OCI-LY7 (cell line): ENCODE measurements around the gene C10orf88. TPM values are rescaled to one million over a fixed set of nuclear protein-coding genes. Genes with fewer than 3 reads are reported as not detected.

ENCODE experiments used
- BruUV-seq: library from RNA; stranded (reverse); fragments of 400-500 nt; replicated peaks from 2 replicates; lab custom pipeline; 2021; lab: Mats Ljungman, UMichigan
- CTCF ChIA-PET: fragments of 300-600 bp; sonication (Branson Sonifier 250); formaldehyde crosslinking; loops from one replicate; lab custom pipeline; 2022; ENCODE audit warnings: antibody characterized with exemption; ENCODE audit not compliant: unreplicated experiment; lab: Charles Lee
- POLR2A ChIA-PET: fragments of 300-600 bp; sonication (Branson Sonifier 250); formaldehyde crosslinking; loops from one replicate; lab custom pipeline; 2022; ENCODE audit warnings: antibody characterized with exemption; lab: Charles Lee
- DNase-seq: peaks from one replicate; pipeline ENCODE4 v3.0.0-alpha.2; 2015; ENCODE audit warnings: low spot score
- H2AFZ ChIP-seq: fragments of 200-600 bp; sonication (generic), shearing (Covaris generic); 2 replicates; pipeline ENCODE4 v1.6.1; 2014; ENCODE audit warnings: mild to moderate bottlenecking, antibody characterized with exemption, low read length, moderate library complexity
- H3K27ac ChIP-seq: fragments of 200-600 bp; sonication (generic); 2 replicates; pipeline ENCODE4 v1.5.1; 2014; ENCODE audit warnings: mixed run types, low read depth, mild to moderate bottlenecking, moderate library complexity, low read length, inconsistent platforms; ENCODE audit not compliant: poor library complexity, severe bottlenecking
- H3K36me3 ChIP-seq: fragments of 200-600 bp; sonication (generic); 2 replicates; pipeline ENCODE4 v1.6.1; 2014; ENCODE audit warnings: mild to moderate bottlenecking, antibody characterized with exemption, low read length, moderate library complexity, mixed read lengths; ENCODE audit not compliant: insufficient read depth
- H3K4me1 ChIP-seq: fragments of 200-600 bp; sonication (generic); 2 replicates; pipeline ENCODE4 v1.5.1; 2014; ENCODE audit warnings: mild to moderate bottlenecking, low read length; ENCODE audit not compliant: insufficient read depth, poor library complexity, severe bottlenecking
- H3K4me2 ChIP-seq: fragments of 200-600 bp; sonication (generic); 2 replicates; pipeline ENCODE4 v1.6.1; 2014; ENCODE audit warnings: mild to moderate bottlenecking, low read length
- H3K4me3 ChIP-seq: fragments of 200-600 bp; sonication (generic); 2 replicates; pipeline ENCODE4 v1.5.1; 2014; ENCODE audit warnings: mild to moderate bottlenecking, low read depth, low read length; ENCODE audit not compliant: poor library complexity, severe bottlenecking
- H3K79me2 ChIP-seq: fragments of 200-600 bp; sonication (generic); 2 replicates; pipeline ENCODE4 v1.6.1; 2016; ENCODE audit warnings: low read depth, mild to moderate bottlenecking, low read length, moderate library complexity, mixed read lengths; ENCODE audit not compliant: insufficient read depth
- H3K9me2 ChIP-seq: fragments of 200-600 bp; sonication (generic); 2 replicates; pipeline ENCODE4 v1.6.1; 2016; ENCODE audit warnings: mild to moderate bottlenecking, low read length, mixed read lengths; ENCODE audit not compliant: insufficient read depth
- H3K9me3 ChIP-seq: fragments of 200-600 bp; sonication (generic); 2 replicates; pipeline ENCODE4 v1.6.1; 2014; ENCODE audit warnings: mild to moderate bottlenecking, mixed run types, low read length, mixed read lengths
- H4K20me1 ChIP-seq: fragments of 200-600 bp; sonication (generic); 2 replicates; pipeline ENCODE4 v1.6.1; 2014; ENCODE audit warnings: mild to moderate bottlenecking, antibody characterized with exemption, low read length, moderate library complexity, mixed read lengths; ENCODE audit not compliant: insufficient read depth
- CTCF ChIP-seq: fragments of 200-600 bp; sonication (generic); conservative IDR thresholded peaks from 2 replicates; pipeline ENCODE4 v1.5.1; 2014; ENCODE audit warnings: mild to moderate bottlenecking, antibody characterized with exemption, low read length, moderate library complexity, mixed read lengths
- EZH2phosphoT487 ChIP-seq: fragments of 200-600 bp; sonication (generic); IDR thresholded peaks from 2 replicates; pipeline ENCODE4 v1.6.1; 2018; ENCODE audit warnings: low read depth, borderline replicate concordance, mild to moderate bottlenecking, mixed run types, antibody characterized with exemption, low read length, moderate library complexity, mixed read lengths
- intact Hi-C: fragments of 100-400 bp; cut with micrococcal nuclease; formaldehyde crosslinking; loops from one replicate; pipeline ENCODE4 v1.10.0; 2022; ENCODE audit not compliant: unreplicated experiment
- total RNA-seq, 2 experiments: library from RNA; depleted of rRNA in 1 of 2; stranded (reverse); fragments of >200 nt in 1 of 2; shearing (Covaris generic) in 1 of 2; gene quantifications; 2 replicates each; pipeline ENCODE4 v1.2.3, GENCODE V29; 2014 to 2022

The C10orf88 gene
- total RNA-seq, 2 experiments from 2014 or later = 5.5 to 11.9 TPM

- H3K9me3 ChIP-seq = no peaks in the 10 kb centered on the region
- no peaks in the 10 kb centered on the region for H3K79me2 ChIP-seq
- intact Hi-C loops = no loop called here
- no peaks in the 10 kb centered on the region for H4K20me1 ChIP-seq
- H3K9me2 ChIP-seq = no peaks in the 10 kb centered on the region
- no peak overlapping the region for H3K4me3 ChIP-seq
- CTCF ChIA-PET = no interaction called here
- H3K36me3 ChIP-seq = peaks cover 63% of the 10 kb centered on the region
- TF ChIP-seq CTCF (no peak), EZH2phosphoT487 (no peak)
- no peak overlapping the region for H3K4me2 ChIP-seq
- peaks cover 4% of the 10 kb centered on the region for H3K4me1 ChIP-seq
- no peak overlapping the region for H3K27ac ChIP-seq
- no TSS peak for BruUV-seq
- H2AFZ ChIP-seq = no peak overlapping the region
- DNase-seq = no peak
- POLR2A ChIA-PET = interaction anchor here (0.6 kb wide), 1 partner anchor 15 kb away, joined by 4 read pairs; no protein-coding TSS in a partner anchor
Measured at GRCh38 chr10:122988501-122988900, 34.5 kb upstream of the C10orf88 start.

DNA sequence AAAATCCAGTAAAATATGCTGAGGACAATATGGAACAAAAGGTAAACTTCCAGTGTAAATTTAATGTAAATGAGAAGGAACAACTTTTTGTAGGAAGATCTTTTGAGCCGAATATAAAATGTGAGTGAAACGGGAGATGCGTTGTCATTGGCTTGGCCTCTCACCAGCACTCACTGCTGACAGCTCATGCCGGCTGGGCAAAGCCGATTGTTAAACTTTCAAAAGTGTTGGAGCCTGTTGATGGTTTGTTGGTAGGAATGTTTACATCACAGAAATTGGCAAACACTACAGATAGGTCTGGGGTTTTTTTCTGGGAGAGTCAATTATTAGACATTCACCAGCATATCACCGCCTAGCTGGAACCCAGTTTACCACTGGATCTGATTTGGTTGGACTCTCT is 32.3 kb upstream of the C10orf88 start:
- peaks cover 44% of the 10 kb centered on the region; the same call in 1 of the 2 replicates for H3K36me3 ChIP-seq
- BruUV-seq = no TSS peak
- no peak for DNase-seq
- no peaks in the 10 kb centered on the region for H3K9me2 ChIP-seq
- no peaks in the 10 kb centered on the region for H4K20me1 ChIP-seq
- H3K9me3 ChIP-seq = no peaks in the 10 kb centered on the region
- ChIA-PET POLR2A (interaction anchor here (1.1 kb wide), 1 partner anchor 13 kb away, joined by 3 read pairs; no protein-coding TSS in a partner anchor), CTCF (no interaction called here)
- H3K4me2 ChIP-seq = no peak overlapping the region
- H3K4me3 ChIP-seq = no peak overlapping the region
- no peaks in the 10 kb centered on the region for H3K79me2 ChIP-seq
- H2AFZ ChIP-seq = no peak overlapping the region
- TF ChIP-seq CTCF (no peak), EZH2phosphoT487 (no peak)
- intact Hi-C loops = no loop called here
- H3K27ac ChIP-seq = no peak overlapping the region
- H3K4me1 ChIP-seq = peaks cover 6% of the 10 kb centered on the region

- ChIA-PET POLR2A (interaction anchor here (1.2 to 2.5 kb wide), 2 partner anchors 10 to 22 kb away, joined by 3 to 11 read pairs; no protein-coding TSS in a partner anchor), CTCF (no interaction called here)
- no peak overlapping the region for H3K4me3 ChIP-seq
- H3K36me3 ChIP-seq = peaks cover 34% of the 10 kb centered on the region; the same call in 1 of the 2 replicates
- no peak overlapping the region for H3K4me2 ChIP-seq
- no TSS peak for BruUV-seq
- TF ChIP-seq EZH2phosphoT487 (no peak), CTCF (no peak)
- intact Hi-C loops = no loop called here
- H3K27ac ChIP-seq = no peak overlapping the region
- H3K4me1 ChIP-seq = peaks cover 16% of the 10 kb centered on the region
- H2AFZ ChIP-seq = no peak overlapping the region
- no peaks in the 10 kb centered on the region for H3K9me2 ChIP-seq
- no peaks in the 10 kb centered on the region for H4K20me1 ChIP-seq
- H3K9me3 ChIP-seq = no peaks in the 10 kb centered on the region
- no peak for DNase-seq
- peaks cover 3% of the 10 kb centered on the region; the same call in 1 of the 2 replicates for H3K79me2 ChIP-seq
Measured at GRCh38 chr10:122984708-122985107, 30.7 kb upstream of the C10orf88 start.
